Activated CD8-positive, alpha-beta T cell treated with anti-CD3 and anti-CD28 coated beads for 36 hours (primary cell): ENCODE data around the gene XXYLT1. TPM values are rescaled to one million over a fixed set of nuclear protein-coding genes. Genes with fewer than 3 reads are reported as not detected.

ENCODE experiments used
- ATAC-seq: fragments of 200-7000 bp; cut with Tn5 transposase; one replicate; pipeline ENCODE4 v1.10.0; 2021; ENCODE audit warnings: mild to moderate bottlenecking, moderate library complexity
- CTCF ChIA-PET: fragments of 350-600 bp; sonication (Branson Sonifier 250); formaldehyde crosslinking; loops from one replicate; lab custom pipeline; 2021; ENCODE audit warnings: antibody characterized with exemption; lab: Charles Lee
- POLR2A ChIA-PET: fragments of 350-600 bp; sonication (Branson Sonifier 250); formaldehyde crosslinking; loops from one replicate; lab custom pipeline; 2021; ENCODE audit warnings: antibody characterized with exemption; lab: Charles Lee
- DNase-seq: peaks from one replicate; pipeline ENCODE4 v3.0.0-alpha.2; 2020
- H3K27ac Mint-ChIP-seq: one replicate; pipeline ENCODE4 v1.8.0; 2021; ENCODE audit warnings: mild to moderate bottlenecking, mixed read lengths
- H3K27me3 Mint-ChIP-seq: one replicate; pipeline ENCODE4 v1.8.0; 2021; ENCODE audit warnings: mixed read lengths
- H3K36me3 Mint-ChIP-seq: one replicate; pipeline ENCODE4 v1.8.0; 2021; ENCODE audit warnings: low read depth, mixed read lengths
- H3K4me1 Mint-ChIP-seq: one replicate; pipeline ENCODE4 v1.8.0; 2021; ENCODE audit warnings: low read depth, mixed read lengths
- H3K4me3 Mint-ChIP-seq: one replicate; pipeline ENCODE4 v1.8.0; 2021; ENCODE audit warnings: mild to moderate bottlenecking, moderate library complexity, mixed read lengths
- H3K9me3 Mint-ChIP-seq: one replicate; pipeline ENCODE4 v1.8.0; 2021; ENCODE audit warnings: mixed read lengths
- intact Hi-C: fragments of 100-400 bp; cut with micrococcal nuclease; formaldehyde crosslinking; loops from one replicate; pipeline ENCODE4 v1.10.0; 2022
- total RNA-seq, 2 experiments: library from RNA; stranded (reverse); gene quantifications; one replicate each; pipeline ENCODE4 v1.2.3, GENCODE V29; 2021
- TF ChIP-seq, protein P1 (sequence below): fragments of 200-600 bp; IDR thresholded peaks from one replicate; pipeline ENCODE4 v1.8.0; 2022; ENCODE audit warnings: antibody characterized with exemption, mild to moderate bottlenecking

Gene XXYLT1
- total RNA-seq, 2 experiments from 2014 or later = 8.4 to 9.6 TPM

DNA sequence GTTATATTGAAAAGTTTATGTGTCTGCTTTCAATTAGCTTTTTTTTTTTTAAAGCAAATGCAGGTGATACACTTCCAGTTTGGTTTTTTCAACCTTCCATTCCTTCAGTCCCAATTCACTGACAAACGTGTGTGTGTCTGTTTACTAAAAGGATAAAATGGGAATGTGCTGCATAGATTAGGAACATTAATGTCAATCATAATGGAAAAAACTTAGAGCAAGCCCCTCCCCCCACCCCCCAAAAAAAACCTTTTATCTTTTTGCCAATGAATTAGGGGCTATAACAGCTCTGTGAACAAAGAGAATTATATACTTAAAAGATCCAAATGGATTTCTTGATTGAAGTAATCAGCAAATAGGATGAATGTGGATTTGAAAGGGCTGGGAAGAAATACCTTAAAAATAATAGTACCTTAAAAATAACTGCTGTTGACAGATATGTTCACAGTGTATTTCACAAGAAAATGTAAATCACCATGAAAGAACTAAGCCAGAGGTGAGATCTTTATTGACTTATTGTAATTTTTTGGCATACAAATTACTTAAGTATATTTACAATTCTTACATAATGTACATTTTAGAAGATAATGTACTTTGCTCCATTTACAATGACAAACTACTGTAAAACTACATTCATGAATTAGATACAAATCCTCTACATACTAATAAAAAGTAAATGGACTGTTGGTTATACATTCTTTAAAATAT, 3.5 kb upstream of the XXYLT1 start:
- H3K9me3 Mint-ChIP-seq = no peaks in the 10 kb centered on the region
- H3K4me3 Mint-ChIP-seq = no peak overlapping the region
- peaks cover 2% of the 10 kb centered on the region for H3K36me3 Mint-ChIP-seq
- TF ChIP-seq, protein P1, sequence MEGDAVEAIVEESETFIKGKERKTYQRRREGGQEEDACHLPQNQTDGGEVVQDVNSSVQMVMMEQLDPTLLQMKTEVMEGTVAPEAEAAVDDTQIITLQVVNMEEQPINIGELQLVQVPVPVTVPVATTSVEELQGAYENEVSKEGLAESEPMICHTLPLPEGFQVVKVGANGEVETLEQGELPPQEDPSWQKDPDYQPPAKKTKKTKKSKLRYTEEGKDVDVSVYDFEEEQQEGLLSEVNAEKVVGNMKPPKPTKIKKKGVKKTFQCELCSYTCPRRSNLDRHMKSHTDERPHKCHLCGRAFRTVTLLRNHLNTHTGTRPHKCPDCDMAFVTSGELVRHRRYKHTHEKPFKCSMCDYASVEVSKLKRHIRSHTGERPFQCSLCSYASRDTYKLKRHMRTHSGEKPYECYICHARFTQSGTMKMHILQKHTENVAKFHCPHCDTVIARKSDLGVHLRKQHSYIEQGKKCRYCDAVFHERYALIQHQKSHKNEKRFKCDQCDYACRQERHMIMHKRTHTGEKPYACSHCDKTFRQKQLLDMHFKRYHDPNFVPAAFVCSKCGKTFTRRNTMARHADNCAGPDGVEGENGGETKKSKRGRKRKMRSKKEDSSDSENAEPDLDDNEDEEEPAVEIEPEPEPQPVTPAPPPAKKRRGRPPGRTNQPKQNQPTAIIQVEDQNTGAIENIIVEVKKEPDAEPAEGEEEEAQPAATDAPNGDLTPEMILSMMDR = no peak
- intact Hi-C loops = loop anchor here (5.0 kb wide), 1 partner anchor 168 kb away; the partner anchor contains the start of gene ACAP2
- ChIA-PET CTCF (interaction anchor here (0.9 to 8.1 kb wide), 7 partner anchors 12 to 284 kb away, joined by 3 to 256 read pairs (median 4); no protein-coding TSS in a partner anchor), POLR2A (no interaction called here)
- peaks cover 8% of the 10 kb centered on the region for H3K4me1 Mint-ChIP-seq
- no peaks in the 10 kb centered on the region for H3K27me3 Mint-ChIP-seq
- ATAC-seq (no peak), DNase-seq (no peak)
- no peak overlapping the region for H3K27ac Mint-ChIP-seq

DNA sequence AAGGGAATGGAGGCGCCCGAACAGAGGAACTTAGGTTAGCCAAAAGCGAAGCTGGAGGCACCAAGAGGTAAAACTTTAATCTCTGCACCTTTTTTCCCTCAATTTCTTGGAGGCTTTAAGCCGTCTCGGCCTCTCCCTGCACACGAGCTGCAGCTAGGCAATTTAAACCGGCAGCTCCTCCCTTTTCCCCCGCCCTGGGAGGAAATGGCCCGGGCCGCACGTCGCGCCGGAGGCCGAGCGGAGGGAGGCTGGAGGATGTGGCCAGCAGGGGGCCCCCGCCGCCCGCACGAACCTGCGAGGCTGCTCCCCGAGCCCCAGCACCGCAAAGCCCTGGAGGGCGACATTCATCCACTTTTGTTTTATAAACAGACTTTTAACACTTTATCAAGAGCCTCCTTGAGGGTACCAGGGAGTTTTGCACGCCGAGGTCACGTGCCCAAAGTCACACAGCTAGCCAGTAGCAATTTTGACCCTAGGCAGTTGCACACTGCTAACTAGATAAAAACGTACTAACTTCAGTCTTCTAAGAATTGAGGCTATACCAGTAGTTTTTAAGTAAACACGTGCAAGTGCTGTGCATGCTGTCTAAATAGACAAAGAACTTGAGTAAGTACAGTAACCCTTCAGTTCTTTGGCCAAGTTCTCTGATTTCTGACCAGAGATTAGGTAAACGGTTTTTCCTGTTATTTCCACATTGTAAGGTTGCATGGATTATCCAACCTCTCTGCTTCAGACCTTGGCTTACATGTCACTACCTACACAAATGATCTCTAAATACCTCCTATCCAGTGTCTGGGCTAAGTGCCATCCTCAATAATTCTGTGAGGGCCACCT, 668 bp upstream of the XXYLT1 start:
- POLR2A ChIA-PET = interaction anchor here (0.6 to 3.1 kb wide), 14 partner anchors 9 to 596 kb away, joined by 3 to 16 read pairs (median 4); partner anchors contain the start of gene PPP1R2
- peak; percentile 79 for ATAC-seq
- Mint-ChIP-seq H3K27me3 (no peaks in the 10 kb centered on the region), H3K4me1 (peaks cover 16% of the 10 kb centered on the region), H3K36me3 (peaks cover 8% of the 10 kb centered on the region), H3K27ac (peak overlapping the region; percentile 87), H3K4me3 (peak overlapping the region; percentile 85), H3K9me3 (no peaks in the 10 kb centered on the region)
- peak; percentile 93 for DNase-seq
- intact Hi-C loops = loop anchor here (2.0 to 5.0 kb wide), 2 partner anchors 171 to 251 kb away; partner anchors contain the start of gene ACAP2
- TF ChIP-seq, protein P1 = peak; percentile 88
- CTCF ChIA-PET = interaction anchor here (0.6 to 8.1 kb wide), 59 partner anchors 8 to 603 kb away, joined by 3 to 256 read pairs (median 5); partner anchors contain the start of genes ACAP2, LSG1 and PPP1R2

DNA sequence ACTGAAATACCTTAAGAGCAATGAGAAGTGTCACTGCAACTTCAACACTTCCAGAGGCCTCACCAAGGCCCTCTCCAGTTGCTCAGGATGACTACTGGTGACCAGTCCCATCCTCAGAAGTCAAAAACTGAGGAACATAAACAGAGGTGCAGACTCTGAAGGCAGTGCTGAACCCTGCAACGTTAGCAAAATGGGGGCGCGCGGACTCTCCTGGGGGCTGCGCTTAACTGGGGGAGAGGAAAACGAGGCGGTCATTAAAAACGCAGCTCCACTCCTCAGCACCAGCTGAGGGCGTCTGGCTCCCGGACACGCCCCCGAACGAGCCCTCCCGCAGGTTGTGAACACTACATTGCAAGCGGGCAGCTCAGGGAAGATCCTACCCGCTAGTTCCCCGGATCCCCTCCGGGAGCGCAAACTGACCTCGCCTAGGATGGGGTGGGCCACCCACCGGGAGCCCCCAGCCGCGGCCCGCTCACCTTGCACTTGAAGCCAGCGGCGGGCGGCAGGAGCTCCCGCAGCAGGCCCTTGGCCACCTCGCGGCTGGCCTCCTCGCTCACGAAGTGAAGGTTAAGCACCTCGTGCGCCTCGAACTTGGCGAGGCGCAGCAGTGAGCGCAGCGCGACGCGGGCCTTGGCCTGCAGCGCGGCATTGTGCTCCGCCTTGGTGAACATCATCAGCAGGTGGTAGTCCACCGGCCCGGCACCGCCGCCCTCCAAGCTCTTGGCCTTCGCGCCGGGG, 711 bp downstream of the XXYLT1 start:
- intact Hi-C loops = loop anchor here (2.0 to 5.0 kb wide), 2 partner anchors 172 to 253 kb away; partner anchors contain the start of gene ACAP2
- DNase-seq = peak; percentile 68
- peaks cover 16% of the 10 kb centered on the region for H3K4me1 Mint-ChIP-seq
- TF ChIP-seq, protein P1 = no peak
- H3K27ac Mint-ChIP-seq = peak overlapping the region; percentile 58
- H3K9me3 Mint-ChIP-seq = no peaks in the 10 kb centered on the region
- H3K36me3 Mint-ChIP-seq = peaks cover 8% of the 10 kb centered on the region
- ChIA-PET POLR2A (interaction anchor here (0.8 to 3.1 kb wide), 9 partner anchors 9 to 595 kb away, joined by 3 to 16 read pairs (median 4); no protein-coding TSS in a partner anchor), CTCF (interaction anchor here (0.6 to 8.1 kb wide), 36 partner anchors 8 to 602 kb away, joined by 3 to 256 read pairs (median 5); partner anchors contain the start of genes ACAP2 and LSG1)
- peak overlapping the region; percentile 85 for H3K4me3 Mint-ChIP-seq
- ATAC-seq = peak; percentile 9
- no peaks in the 10 kb centered on the region for H3K27me3 Mint-ChIP-seq

DNA sequence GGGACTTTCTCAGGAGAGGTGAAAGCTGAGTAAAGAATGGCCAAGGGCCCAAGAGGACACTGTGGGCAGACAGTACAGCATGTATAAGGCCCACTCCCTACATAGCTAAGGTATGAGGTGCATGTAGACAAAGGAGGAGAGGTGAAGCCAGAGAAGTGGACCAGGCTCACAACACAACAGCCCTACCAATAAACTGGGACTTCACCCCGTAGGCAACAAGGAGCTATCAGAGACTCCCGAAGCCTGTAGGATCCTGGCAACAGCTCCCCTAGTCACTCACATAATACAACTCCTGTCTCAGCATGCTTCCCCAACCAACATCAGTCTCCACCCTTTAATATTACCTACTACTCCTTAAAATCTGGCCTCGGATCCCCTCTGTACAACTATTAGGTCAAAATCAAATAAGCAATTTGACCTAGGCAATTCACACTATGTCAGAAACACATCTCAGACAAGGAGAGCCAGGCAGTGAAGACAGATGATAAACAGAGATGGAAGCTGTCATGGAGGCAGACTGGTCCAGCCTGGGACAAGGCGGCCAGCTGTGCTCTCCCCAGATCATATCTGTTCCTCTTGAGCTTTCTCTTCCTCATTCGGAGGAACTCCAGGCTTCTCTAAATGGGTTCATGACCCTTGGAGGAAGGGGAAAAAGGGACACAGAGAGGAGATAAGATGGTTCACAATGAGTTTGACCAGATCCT, 1.4 kb downstream of the XXYLT1 start:
- ATAC-seq (no peak), DNase-seq (no peak)
- POLR2A ChIA-PET = interaction anchor here (0.8 to 3.1 kb wide), 8 partner anchors 8 to 261 kb away, joined by 3 to 16 read pairs (median 4); no protein-coding TSS in a partner anchor
- Mint-ChIP-seq H3K36me3 (peaks cover 11% of the 10 kb centered on the region), H3K9me3 (no peaks in the 10 kb centered on the region), H3K27ac (no peak overlapping the region), H3K27me3 (no peaks in the 10 kb centered on the region), H3K4me1 (peaks cover 17% of the 10 kb centered on the region), H3K4me3 (peak overlapping the region; percentile 85)
- TF ChIP-seq, protein P1 = no peak
- CTCF ChIA-PET = interaction anchor here (1.0 to 8.1 kb wide), 20 partner anchors 8 to 597 kb away, joined by 3 to 256 read pairs (median 18); partner anchors contain the start of genes ACAP2 and LSG1
- intact Hi-C loops = loop anchor here (2.0 to 5.0 kb wide), 2 partner anchors 173 to 253 kb away; partner anchors contain the start of gene ACAP2
